ENCODE measurements around the gene MMP20. TPM values are rescaled to one million over a fixed set of nuclear protein-coding genes. Genes with fewer than 3 reads are reported as not detected.

MMP20 gene
- total and polyA plus RNA-seq, 2 of the 13 experiments (the other 11 are each of a cell fraction or from before 2014, with no cell fraction given): 0.05 TPM; not detected in 1

DNA sequence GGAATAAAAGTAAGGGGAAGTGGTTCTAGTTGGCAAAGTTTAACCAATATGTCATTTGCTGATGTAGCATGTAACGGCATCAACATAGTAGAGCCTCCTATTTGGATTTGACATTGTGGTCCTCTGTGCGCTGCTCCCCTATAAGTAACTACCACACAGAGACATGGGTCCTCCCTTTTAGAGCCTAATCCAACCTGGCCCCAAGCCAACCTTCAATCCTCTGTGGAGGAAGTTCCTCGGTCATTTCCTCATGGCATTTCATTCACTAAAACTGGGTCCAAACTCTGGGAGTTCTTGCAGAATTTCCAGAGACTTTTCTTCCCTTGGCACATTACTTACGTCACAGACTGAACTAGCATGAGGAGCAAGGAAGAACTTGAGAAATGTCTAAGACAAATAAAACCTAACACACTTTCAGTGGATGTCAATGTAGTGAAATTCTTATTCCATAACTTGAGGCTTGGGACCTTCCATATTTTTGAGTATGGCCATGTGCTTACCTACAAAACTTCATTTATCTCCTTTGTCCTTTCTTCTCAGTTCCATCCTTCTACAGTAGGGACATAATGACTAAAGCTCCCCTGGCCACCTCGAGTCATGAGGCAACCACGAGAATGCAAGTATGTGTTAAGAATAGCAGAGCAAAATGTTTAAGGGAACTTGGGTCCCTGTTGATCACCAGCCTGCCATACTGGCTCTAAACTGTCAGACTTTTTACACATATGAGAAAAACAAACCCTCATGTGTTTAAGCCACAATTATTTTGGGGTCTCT, 34.7 kb downstream of the MMP20 start (continued):
- TF ChIP-seq ZFX (CRISPR knock-in tag; IDR thresholded peaks at IDR 0.05; ENCODE audit: low read depth): no peak
- TF ChIP-seq, protein P1, sequence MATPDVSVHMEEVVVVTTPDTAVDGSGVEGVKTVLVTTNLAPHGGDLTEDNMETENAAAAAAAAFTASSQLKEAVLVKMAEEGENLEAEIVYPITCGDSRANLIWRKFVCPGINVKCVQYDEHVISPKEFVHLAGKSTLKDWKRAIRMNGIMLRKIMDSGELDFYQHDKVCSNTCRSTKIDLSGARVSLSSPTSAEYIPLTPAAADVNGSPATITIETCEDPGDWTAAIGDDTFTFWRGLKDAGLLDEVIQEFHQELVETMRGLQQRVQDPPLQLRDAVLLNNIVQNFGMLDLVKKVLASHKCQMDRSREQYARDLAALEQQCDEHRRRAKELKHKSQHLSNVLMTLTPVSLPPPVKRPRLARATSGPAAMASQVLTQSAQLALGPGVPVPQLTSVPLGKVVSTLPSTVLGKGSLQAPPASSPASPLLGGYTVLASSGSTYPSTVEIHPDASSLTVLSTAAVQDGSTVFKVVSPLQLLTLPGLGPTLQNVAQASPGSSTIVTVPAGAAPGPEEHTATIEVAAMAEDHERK (CRISPR knock-in tag; IDR thresholded peaks at IDR 0.05; ENCODE audit: low read depth): no peak
- TF ChIP-seq, protein P2, sequence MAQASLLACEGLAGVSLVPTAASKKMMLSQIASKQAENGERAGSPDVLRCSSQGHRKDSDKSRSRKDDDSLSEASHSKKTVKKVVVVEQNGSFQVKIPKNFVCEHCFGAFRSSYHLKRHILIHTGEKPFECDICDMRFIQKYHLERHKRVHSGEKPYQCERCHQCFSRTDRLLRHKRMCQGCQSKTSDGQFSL (CRISPR knock-in tag; IDR thresholded peaks at IDR 0.05): no peak
- TF ChIP-seq, protein P3, sequence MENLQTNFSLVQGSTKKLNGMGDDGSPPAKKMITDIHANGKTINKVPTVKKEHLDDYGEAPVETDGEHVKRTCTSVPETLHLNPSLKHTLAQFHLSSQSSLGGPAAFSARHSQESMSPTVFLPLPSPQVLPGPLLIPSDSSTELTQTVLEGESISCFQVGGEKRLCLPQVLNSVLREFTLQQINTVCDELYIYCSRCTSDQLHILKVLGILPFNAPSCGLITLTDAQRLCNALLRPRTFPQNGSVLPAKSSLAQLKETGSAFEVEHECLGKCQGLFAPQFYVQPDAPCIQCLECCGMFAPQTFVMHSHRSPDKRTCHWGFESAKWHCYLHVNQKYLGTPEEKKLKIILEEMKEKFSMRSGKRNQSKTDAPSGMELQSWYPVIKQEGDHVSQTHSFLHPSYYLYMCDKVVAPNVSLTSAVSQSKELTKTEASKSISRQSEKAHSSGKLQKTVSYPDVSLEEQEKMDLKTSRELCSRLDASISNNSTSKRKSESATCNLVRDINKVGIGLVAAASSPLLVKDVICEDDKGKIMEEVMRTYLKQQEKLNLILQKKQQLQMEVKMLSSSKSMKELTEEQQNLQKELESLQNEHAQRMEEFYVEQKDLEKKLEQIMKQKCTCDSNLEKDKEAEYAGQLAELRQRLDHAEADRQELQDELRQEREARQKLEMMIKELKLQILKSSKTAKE (CRISPR knock-in tag; IDR thresholded peaks at IDR 0.05; ENCODE audit: borderline replicate concordance): no peak

GRCh38 chr11:102589047-102589459, 36.1 kb downstream of the MMP20 start:
- FAIRE-seq (no peak), DNase-seq (ENCODE audit: low spot score) (no peak), ATAC-seq (no peak)
- Histone ChIP-seq H3K9ac (ENCODE audit: insufficient read depth, low read depth, low read length) (no peak overlapping the region), H2AFZ (ENCODE audit: low read length) (no peak overlapping the region), H3K79me2 (ENCODE audit: insufficient read depth, low read length) (no peaks in the 10 kb centered on the region), H3K36me3 (replicated peaks in 1 of 2; ENCODE audit: control insufficient read depth in 1 of 2, insufficient read depth in 2 of 2, low read length in 2 of 2) (no peaks in the 10 kb centered on the region), H3K4me2 (ENCODE audit: low read depth, low read length) (no peak overlapping the region), H3K9me3 (ENCODE audit: low read length) (no peaks in the 10 kb centered on the region), H3K4me1 (ENCODE audit: insufficient read depth, low read length) (no peaks in the 10 kb centered on the region), H3K27ac (ENCODE audit: extremely low read length, insufficient read depth, low read length) (no peak overlapping the region), H3K4me3 (replicated peaks in 1 of 3; ENCODE audit: insufficient read depth in 1 of 3, low read depth in 2 of 3, low read length in 3 of 3) (no peak overlapping the region), H3K27me3 (ENCODE audit: control insufficient read depth in 1 of 2, insufficient read depth in 2 of 2, low read length in 2 of 2) (no peaks in the 10 kb centered on the region), H4K20me1 (ENCODE audit: insufficient read depth, low read length) (no peaks in the 10 kb centered on the region)
- 46% methylated on average over 2 of the region's 2 CpGs for WGBS (ENCODE audit: low lambda C conversion rate)
- no TSS peak for BruUV-seq (replicated peaks)
- intact Hi-C loops (cut with micrococcal nuclease; ENCODE audit: unreplicated experiment) (no loop called here), in situ Hi-C loops (cut with HindIII; ENCODE audit: extremely low pct_ligation_motif_present, low pct_unique_long_range_greater_than_20kb) (no loop called here)
- TF ChIP-seq ZNF720 (CRISPR knock-in tag; IDR thresholded peaks at IDR 0.05) (no peak), ZMYM2 (CRISPR knock-in tag; IDR thresholded peaks at IDR 0.05) (no peak), ZBTB42 (CRISPR knock-in tag; IDR thresholded peaks at IDR 0.05) (no peak), ZNF776 (CRISPR knock-in tag; IDR thresholded peaks at IDR 0.05) (no peak), KMT2B (CRISPR knock-in tag; IDR thresholded peaks at IDR 0.05) (no peak), ZNF296 (CRISPR knock-in tag; conservative IDR thresholded peaks at IDR 0.05) (no peak), BRCA1 (CRISPR knock-in tag; IDR thresholded peaks at IDR 0.05) (no peak), ZNF234 (CRISPR knock-in tag; conservative IDR thresholded peaks at IDR 0.05) (no peak), ZFYVE20 (CRISPR knock-in tag; IDR thresholded peaks at IDR 0.05; ENCODE audit: borderline replicate concordance, low read depth) (no peak), ZNF747 (CRISPR knock-in tag; IDR thresholded peaks at IDR 0.05; ENCODE audit: borderline replicate concordance) (no peak)
- TF ChIP-seq, protein P4, sequence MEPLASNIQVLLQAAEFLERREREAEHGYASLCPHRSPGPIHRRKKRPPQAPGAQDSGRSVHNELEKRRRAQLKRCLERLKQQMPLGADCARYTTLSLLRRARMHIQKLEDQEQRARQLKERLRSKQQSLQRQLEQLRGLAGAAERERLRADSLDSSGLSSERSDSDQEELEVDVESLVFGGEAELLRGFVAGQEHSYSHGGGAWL (CRISPR knock-in tag; IDR thresholded peaks at IDR 0.05): no peak
- CTCF ChIA-PET (ENCODE audit: low intra/inter-chr PET ratio, low total read pairs): no interaction called here
- POLR2A ChIA-PET: no interaction called here

All from HepG2 (cell line).